DMS 273 (cell line): ENCODE results near the gene HAGH.

ENCODE experiments used
- DNase-seq: peaks from one replicate; lab custom pipeline; 2025; ENCODE audit not compliant: unreplicated experiment; lab: John Stamatoyannopoulos, UW

HAGH gene

DNA sequence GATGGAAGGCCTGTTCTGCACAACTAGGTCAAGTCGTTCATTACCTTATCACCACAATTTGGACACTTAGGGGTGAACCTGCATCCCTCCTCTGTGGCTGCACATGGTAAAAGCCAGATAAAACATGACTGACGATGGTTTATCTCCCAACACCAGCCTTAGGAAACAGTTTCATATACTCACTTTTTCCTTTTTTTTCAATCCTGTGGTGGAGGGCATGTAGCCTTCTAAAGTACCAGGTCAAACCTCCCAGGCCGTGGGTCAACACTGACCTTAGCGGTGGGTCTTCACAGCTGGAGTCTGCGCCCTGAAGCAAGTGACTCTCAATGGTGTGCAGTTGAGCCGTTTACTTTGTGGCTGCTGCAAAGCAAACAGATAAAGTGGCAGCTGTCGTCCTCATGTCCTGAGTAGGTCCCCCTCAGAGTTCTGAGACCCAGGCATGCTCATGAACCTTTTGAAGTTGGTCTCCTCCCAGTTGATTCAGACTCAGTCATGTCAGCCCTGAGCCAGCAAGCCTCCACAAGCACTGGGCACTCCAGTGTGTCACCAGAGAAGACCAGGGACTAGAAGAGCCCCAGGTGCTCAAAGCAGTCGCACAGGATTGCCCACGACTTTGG, 6.3 kb upstream of the HAGH start:
- no peak for DNase-seq

DNA sequence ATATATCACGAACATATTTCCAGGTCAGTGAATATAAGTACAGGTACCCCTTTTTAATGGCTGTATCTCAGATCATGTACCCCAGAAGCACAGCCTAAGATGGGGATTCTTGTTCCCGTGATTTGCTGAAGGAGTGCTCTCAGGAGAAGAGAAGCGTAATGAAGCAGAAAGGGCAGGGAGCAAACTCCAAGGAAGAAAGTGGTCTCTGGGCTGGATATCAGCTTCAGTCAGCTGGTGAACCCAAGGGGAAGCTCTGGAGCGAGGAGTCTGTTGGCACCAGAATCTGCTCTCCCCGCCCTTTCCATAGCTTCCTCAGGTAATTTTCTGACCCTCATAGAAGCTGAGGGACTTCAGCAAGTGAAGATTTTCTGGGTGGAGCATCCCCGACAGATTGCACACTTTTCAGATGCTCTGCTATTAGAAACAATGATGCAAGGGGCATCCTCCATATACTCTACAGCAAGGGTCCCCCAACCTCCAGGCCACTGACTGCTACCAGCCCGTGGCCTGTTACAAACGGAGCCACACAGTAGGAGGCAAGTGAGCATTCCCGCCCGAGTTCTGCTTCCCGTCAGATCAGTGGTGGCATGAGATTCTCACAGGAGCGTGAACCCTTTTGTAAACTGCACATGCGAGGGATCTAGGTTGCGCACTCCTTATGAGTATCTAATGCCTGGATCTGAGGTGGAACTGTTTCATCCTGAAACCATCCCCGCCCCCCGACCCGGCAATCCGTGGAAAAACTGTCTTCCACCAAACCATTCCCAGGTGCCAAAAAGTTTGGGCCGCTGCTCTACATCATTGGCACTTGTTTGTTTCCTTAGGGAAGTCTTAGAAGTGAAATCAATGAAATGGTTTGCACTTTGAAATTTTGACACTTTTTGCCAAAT, 4.8 kb upstream of the HAGH start:
- no peak for DNase-seq

DNA sequence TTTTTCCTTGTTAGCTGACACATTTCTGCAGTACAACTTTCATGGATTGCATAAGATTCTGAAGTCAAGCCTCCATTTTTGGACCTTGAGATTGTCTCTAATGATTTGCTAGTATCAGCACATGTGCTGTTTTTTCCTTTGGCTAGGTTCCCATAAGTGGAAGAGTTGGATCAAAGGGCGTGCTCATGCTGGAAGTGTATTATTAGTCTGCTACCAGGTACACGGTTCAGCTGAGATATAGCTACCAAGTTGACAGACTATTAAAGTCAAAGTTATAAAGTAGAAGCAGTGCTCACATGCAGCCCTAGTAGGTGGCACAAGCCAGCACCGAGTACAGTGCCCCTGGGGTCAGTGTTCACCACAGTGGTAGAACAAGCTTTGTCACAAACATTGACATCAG, 3.6 kb upstream of the HAGH start:
- DNase-seq: no peak

DNA sequence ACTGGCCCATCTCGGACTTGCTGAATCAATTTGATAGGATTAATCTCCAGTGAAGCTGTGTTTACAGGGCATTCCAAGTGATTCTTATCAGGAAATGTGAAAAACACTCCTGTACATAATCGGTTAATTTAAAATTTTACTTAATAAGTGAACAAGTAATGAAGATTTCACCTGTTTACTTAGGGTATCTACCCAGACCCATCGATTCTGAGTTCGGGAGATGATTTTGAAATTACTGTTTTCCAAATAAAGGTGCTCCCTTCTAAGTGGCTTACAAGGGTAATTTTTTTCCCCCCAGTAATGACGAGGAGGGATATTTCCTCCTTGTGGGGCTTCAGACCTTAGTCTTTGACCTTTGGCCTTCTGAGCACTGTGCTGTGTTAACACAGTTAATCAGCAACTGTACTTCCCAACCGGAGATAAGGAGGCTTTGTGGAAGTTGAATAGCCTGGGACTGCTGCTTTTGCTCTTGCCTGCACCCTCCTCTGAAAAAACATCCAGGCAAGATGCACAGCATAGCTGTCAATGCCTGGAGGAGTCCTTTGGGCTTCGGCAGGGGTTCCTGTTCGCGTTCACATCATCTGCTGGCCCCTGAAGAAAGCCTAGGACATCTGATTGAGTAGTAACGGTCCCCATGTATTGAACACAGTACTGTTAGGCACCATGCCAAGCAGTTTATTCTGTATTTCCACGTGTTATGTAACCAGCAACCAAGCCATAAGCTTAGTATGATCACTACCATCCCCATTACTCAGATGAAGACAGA, 2.2 kb upstream of the HAGH start:
- no peak for DNase-seq

DNA sequence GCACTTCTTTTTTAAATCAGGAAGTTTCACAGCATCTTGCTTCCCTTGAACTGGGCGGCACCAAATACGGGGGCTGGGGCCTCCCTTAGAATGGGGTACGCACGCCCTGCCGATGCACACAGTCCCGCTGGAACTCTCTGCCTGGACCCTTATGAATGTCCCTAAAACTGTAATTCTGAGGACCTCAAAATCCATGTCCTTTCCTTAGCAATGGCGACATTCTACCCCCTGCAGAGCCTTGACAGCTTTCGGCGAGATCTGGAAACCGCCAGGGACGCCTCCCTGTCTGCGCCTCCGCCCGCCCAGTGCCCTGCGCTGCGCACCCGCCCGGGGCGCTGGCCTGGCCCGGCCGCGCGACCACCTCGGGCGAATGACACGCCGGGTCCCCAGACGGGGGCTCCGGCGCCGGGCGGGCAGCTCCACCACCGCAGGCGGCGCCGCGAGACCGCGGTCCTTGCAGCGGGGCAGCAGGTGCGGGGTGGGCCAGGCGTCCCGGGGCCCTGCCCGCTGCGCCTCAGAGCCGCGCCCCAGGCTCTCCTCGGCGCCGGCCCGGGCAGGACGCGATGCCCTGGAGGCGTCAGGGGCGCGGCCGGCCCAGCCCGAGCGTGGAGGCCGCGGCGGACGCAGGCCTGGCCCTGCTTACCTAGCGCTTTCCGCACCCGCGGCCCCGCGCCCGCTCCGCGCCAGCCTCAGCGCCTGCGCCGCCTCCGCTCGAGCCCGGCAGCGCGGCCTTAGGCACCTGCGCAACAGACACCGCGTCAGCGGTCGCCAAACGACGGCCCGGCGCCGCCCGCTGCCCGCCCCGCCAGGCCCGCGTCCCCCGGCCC, 548 bp downstream of the HAGH start:
- DNase-seq: peak; percentile 89

DNA sequence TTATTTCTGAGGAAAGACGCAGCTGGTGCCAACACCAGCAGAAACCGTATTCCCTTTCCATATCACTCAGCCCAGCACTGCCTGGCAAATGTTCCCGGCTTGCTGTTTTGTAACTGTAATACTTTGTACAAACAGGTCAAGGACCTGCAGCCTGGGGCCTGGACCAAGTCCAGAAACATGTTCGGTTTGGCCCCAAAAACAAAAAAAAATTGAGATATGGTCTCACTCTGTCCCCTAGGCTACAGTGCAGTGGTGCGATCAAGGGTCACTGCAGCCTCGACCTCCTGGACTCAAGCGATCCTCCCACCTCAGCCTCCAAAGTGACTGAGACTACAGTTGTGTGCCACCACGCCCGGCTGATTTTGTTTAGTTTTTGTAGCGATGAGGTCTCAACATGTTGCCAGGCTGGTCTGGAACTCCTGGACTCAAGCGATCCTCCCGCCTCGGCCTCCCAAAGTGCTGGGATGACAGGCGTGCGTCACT, 1.2 kb downstream of the HAGH start:
- no peak for DNase-seq

DNA sequence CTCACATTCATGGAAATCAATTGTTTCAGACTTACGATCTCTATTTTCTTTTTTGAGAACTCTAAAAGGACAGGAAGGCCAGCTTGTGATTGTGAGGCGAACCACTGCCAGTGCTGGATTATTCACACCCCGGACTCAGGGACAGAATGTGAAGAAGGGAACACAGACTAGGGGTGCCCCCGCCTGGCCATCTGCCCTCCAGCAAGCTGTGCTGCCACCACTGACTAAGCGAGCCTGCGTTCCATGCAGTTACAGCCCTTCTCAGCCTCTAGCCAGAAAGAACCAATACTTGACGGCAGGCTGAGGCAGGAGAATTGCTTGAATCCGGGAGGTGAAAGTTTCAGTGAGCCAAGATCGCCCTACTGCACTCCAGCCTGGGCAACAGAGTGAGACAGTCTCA, 2.8 kb downstream of the HAGH start:
- DNase-seq: peak; percentile 71

DNA sequence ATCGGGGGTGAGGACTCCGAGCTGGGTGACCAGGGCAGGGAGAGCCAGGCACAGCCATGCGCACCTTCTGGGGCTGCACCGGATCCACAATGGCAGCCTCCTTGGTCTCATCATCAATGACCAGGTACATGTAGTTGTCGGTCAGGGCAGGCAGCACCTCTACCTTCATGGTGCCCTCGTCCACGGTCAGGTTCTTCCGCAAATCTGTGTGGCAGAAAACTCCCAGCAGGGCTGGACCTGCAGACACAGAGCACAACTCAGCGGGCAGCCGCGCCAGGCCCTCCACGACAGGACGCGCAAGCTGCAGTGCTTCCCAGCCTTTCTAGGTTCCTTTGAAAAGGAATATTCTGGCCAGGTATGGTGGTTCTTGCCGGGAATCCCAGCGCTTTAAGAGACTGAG, 3.8 kb downstream of the HAGH start:
- no peak for DNase-seq

DNA sequence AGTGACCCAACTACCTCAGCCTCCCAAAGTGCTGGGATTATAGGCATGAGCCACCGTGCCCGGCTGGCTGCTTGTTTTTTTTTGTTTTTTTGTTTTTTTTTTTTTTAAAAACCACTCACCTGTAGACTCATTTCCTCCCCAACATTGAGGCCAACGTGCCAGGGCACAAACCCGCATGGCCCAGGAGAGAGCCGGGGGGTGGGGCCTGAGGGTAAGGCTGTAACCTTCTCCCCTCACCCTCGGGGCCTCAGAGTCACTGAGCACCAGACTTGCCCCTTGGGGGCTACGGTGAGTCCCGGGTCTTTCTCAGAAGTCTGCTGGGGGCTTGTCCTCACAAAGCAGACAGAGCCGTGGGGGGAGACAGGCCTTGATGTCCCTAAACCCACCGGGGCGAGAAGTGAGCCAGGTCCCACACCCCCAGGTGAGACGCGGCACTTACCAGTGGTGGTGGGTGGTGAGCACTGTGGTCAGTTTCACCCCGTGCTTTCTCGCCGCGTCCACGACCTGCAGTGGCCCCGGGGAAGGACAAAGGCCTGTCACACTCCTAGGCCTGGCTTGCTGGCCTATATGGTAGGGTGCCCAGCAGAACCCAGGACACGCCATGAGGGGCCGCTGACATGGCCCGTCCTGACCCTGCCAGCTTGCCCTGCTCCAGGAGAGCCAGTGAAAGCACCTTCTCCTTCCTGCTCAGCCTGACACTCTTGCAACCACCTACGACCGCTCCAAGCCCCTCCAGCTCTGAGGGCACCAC, 4.6 kb downstream of the HAGH start:
- no peak for DNase-seq

DNA sequence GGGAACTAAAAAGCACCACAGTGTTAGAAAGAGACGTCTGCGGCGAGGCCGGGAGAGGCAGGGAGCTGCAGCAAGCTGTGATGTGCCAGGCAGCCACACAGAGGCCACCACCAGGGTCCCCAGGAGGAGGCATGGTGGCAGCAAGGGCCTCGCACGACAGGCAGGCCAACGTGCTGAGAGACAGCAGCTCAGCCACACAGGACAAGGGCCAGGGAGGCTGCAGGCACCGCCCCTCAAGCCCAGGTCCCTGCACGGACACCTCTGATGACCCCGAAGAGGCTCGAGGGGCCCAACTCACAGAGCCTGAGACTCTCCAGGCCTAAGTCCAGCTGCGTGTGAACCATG, 5.7 kb downstream of the HAGH start:
- DNase-seq: no peak

DNA sequence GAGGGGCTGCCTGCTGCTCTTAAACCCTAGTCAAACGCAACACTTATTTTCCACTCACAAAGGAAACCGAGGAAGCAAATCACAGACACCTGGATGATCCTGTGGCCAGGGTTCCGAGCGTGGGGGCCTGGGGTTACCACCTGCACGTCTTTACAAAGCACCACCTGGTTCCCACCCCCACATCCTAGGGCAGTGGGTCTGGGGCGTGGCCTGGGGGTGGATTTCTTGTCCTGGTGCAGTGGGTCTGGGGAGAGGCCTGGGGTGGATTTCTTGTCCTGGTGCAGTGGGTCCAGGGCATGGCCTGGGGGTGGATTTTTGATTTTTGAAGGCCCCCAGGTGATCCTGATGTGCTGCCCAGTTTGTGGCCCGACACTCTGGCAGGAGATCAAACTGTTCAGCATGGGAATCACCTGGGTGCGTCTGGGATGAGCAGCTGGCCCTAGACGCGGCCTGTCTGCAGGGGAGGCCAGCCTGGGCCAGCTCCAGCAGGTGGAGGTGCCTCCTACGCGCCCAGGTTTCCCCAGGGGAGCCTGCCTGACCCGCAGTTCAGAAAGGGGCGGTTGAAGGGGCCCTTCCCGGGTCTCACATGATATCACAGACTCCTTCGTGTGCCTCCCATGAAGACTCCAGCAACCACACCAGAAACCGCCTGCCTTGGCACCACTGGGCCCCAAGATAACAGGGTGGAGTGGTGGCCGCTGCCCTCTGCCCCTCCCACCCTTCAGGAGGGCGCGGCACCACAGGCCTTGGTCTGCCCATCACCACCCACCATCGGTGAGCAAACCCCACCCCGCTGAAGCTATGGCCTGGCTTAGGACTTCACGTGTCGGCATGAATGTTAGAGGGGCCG, 6.3 kb downstream of the HAGH start:
- no peak for DNase-seq

DNA sequence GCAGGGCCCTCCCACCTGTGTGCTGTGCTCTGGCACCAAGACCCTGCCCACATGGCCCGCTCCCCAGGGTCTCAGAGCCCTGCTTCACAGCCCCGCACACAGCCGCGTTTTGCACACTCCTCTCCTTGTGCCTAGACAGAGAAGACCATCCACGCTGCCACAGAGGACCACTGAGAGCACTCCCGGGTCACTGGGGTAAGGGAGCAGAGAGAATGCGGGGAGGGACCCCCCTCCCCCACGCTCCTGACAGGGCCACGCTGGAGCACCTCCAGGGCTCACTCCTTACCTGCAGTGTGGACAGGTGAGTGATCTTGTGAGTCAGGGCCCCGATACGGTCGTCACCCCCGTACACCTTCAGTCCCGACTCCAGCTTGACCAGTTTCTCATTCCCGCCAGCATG, 7.0 kb downstream of the HAGH start:
- DNase-seq: no peak

DNA sequence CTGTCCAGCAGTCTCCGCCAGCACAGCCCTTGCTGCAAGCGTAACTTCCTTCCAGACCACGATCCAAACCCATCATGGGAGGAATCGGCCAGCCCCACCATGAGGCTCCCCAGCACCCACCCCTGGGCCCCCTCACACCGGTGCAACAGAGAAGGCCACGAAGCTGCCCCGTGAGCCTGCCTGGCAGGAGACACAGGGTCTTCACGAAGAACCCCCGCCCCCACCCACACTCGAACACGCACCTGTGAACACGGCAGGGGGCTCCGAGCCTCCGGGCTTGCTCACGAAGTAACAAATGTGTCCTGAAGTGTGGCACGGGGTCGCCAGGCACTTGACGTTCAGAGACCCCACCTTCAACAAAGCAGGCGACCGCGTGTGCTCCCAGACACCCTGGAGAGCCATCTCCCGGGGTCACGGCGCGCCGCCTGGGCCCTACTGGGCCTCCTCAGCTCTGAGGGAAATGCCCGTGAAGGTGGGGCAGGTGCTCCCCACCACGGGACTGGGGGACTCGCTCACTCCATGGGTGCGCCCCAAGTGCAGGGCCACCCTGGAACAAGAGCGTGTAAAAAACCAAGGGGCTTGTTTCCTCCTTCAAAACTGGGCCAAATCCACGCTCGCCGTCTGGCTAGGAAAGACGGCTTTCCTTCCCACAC, 7.6 kb downstream of the HAGH start:
- no peak for DNase-seq

DNA sequence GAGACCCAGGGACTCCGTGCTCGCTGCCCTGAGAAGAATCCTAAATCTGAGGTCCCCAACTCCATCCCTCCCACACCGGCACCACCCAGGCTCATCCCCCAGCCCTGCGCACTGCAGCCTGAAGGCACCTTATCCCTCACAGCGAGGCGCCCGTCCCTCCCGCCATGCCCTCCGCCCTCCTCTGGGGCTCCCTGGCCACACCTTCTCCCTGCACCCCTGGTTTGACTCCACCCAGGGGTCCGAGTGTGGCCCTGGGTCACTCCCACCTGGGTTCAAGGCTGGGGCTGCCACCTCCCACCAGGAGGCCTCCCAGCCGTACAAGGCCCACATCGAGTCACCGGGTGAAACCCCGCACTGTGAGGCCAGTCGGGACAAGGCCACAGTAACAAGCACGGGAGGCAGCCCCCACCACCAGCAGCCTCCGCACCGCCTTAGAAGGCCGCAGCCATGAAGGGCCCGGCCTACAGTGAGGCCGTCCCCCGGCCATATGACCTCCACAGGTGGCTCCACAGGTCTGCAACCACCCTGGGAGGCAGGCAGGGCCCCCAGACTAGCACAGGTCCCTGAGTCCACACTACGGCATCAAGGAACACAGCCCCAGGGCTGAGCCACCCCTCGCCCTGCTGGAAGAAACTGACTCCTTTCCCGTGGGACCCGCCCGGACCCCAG, 8.3 kb downstream of the HAGH start:
- DNase-seq: no peak

DNA sequence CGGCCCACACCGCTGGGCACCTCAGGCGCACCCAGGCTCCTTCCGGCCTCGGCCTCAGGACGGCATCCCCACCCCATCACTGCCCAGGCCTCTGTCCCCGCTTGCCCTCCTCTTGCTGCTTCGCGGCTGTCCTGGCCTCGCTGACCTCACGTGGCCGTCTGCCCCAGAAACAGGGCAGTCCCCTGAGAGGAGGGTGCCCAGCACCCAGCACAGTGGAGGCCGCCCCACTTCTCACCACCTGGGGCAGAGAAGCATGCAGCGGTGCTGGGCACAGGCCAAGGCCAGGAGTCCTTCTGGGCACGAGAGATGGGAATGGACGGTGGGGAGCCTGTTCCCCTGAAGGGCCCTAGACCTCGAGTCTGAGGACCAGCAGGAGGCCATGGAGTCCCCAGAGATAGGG, 8.9 kb downstream of the HAGH start:
- DNase-seq: no peak

DNA sequence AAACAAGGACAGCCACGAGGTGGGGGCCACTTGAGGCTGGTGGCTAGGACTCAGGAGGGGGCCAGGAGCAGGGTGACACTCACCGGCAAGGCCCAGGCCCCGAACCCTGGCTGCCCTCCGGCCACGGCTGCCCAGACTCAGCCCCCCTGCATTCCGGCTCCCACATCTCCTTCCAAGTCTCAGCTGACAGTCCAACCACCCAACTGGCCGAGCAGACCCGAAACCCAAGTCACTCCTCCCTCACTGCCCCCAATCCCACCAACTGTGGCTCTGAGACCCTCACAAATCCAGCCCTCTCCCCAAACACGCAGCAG, 9.4 kb downstream of the HAGH start:
- DNase-seq: no peak

DNA sequence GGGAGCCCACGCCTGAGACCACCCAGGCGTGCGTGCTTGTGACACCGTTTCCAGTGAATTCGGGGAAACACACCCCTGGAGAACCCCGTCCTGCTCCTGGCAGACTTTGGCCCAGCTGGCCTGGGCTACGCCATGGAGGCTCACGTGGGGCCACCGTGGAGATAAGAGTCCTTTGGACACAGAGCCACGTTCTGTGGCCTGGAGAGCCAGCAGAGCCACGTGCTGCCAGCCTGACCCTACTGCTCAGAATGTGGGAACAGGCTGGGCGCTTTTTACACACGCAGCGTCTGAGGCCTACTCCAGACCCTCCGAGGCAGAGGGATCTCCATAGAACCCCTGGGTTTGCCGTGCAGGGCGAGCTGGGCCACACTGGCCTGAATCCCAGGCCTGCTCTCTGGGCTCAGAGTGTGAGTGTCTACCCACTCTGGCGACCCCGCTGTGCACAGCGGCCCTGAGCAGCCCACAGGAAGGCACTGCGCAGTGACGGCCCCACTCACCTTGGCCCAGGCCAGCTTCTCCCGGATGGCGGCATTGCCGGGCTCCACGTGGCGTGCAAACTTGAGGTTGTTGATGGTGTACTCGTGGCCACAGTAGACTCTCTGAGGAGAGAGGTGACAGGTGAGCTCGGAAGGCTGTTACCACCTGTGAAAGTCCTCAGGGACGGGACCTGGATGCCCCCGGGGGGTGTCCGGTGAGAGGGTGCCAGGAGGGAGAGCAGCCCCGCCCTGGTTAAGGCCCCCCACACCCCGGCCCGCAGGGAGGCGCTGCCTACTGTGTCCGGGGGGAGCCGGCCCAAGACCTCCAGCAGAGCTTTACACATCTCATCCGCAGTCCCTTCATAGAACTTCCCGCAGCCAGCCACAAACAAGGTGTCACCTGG, 10.0 kb downstream of the HAGH start:
- no peak for DNase-seq

DNA sequence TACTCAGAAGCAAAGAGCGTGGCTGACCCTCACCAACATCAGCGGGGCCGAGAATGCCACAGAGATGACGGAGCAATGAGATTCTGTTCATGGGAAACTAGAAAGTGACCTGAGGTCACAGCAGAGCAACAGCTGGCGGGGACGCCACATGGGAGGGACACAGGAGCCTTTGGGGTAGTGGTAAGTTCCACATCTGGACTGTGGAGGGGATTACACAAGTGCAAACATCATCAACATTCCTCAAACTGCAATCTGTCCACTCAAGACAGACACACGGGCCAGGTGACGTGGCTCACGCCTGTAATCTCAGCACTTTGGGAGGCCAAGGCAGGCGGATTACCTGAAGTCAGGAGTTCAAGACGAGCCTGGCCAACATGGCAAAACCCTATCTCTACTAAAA, 11.2 kb downstream of the HAGH start:
- no peak for DNase-seq
